ENCODE measurements around the gene TMEM40. TPM values are rescaled to one million over a fixed set of nuclear protein-coding genes. Genes with fewer than 3 reads are reported as not detected.

The TMEM40 gene
- polyA plus RNA-seq, 2 donors: 277 to 722 TPM

DNA sequence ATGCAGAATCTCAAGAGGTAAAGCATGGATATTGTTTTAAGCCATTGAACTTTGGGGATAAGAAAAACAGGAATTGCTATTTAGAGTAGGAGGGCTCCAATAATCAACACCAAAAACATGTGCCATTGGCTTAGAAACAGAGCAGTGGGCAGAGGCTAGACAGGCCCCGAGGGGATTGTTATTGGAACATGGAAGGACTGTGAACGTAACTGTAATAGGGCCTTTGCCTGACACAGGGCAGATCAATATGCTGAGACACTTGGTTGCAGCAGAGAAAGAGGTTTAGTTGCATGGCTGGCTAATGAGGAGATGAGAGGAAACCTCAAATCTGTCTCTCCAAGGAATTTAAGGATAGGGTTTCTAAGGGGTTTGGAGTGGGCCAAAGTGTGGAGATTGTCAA lies 58.3 kb downstream of the TMEM40 start:
- H3K27ac ChIP-seq (ENCODE audit: low read depth in 2 of 2, low read length in 1 of 2): peak overlapping the region in 1 of 2 donors; percentile 18
- no peaks in the 10 kb centered on the region for H3K36me3 ChIP-seq (ENCODE audit: control insufficient read depth in 2 of 2, insufficient read depth in 2 of 2, low read length in 1 of 2)
- H3K9me3 ChIP-seq (ENCODE audit: control insufficient read depth in 2 of 2, insufficient read depth in 1 of 2, low read depth in 1 of 2, low read length in 1 of 2): no peaks in the 10 kb centered on the region
- H3K27me3 ChIP-seq (ENCODE audit: control insufficient read depth in 1 of 2, insufficient read depth in 2 of 2, low read length in 2 of 2): no peaks in the 10 kb centered on the region
- 81 to 93% methylated on average over 2 of the region's 2 CpGs for WGBS, 2 donors
- H3K4me3 ChIP-seq (ENCODE audit: low read depth in 1 of 2, low read length in 2 of 2): no peak overlapping the region
- H3K4me1 ChIP-seq (ENCODE audit: control insufficient read depth in 2 of 2, insufficient read depth in 2 of 2, low read length in 1 of 2): no peaks in the 10 kb centered on the region

GRCh38 chr3:12695916-12696315 lies 63.1 kb downstream of the TMEM40 start:
- no peak overlapping the region for H3K4me3 ChIP-seq (ENCODE audit: low read depth in 1 of 2, low read length in 2 of 2)
- no peaks in the 10 kb centered on the region for H3K27me3 ChIP-seq (ENCODE audit: control insufficient read depth in 1 of 2, insufficient read depth in 2 of 2, low read length in 2 of 2)
- H3K9me3 ChIP-seq (ENCODE audit: control insufficient read depth in 2 of 2, insufficient read depth in 1 of 2, low read depth in 1 of 2, low read length in 1 of 2): no peaks in the 10 kb centered on the region
- H3K4me1 ChIP-seq (ENCODE audit: control insufficient read depth in 2 of 2, insufficient read depth in 2 of 2, low read length in 1 of 2): peaks cover 0 to 2% of the 10 kb centered on the region in 2 donors
- 83 to 89% methylated on average over 2 of the region's 2 CpGs for WGBS, 2 donors
- no peak overlapping the region for H3K27ac ChIP-seq (ENCODE audit: low read depth in 2 of 2, low read length in 1 of 2)
- H3K36me3 ChIP-seq (ENCODE audit: control insufficient read depth in 2 of 2, insufficient read depth in 2 of 2, low read length in 1 of 2): no peaks in the 10 kb centered on the region

GRCh38 chr3:12695112-12695511 lies 63.9 kb downstream of the TMEM40 start:
- WGBS, 2 donors: 72 to 82% methylated on average over 3 of the region's 3 CpGs
- Histone ChIP-seq H3K27me3 (ENCODE audit: control insufficient read depth in 1 of 2, insufficient read depth in 2 of 2, low read length in 2 of 2) (no peaks in the 10 kb centered on the region), H3K9me3 (ENCODE audit: control insufficient read depth in 2 of 2, insufficient read depth in 1 of 2, low read depth in 1 of 2, low read length in 1 of 2) (no peaks in the 10 kb centered on the region), H3K36me3 (ENCODE audit: control insufficient read depth in 2 of 2, insufficient read depth in 2 of 2, low read length in 1 of 2) (no peaks in the 10 kb centered on the region), H3K4me3 (ENCODE audit: low read depth in 1 of 2, low read length in 2 of 2) (no peak overlapping the region), H3K4me1 (ENCODE audit: control insufficient read depth in 2 of 2, insufficient read depth in 2 of 2, low read length in 1 of 2) (peaks cover 0 to 2% of the 10 kb centered on the region in 2 donors), H3K27ac (ENCODE audit: low read depth in 2 of 2, low read length in 1 of 2) (peak overlapping the region; percentile 69 to 82)

GRCh38 chr3:12692444-12692843 lies 66.6 kb downstream of the TMEM40 start:
- WGBS, 2 donors: 89 to 94% methylated on average over 8 of the region's 8 CpGs

DNA sequence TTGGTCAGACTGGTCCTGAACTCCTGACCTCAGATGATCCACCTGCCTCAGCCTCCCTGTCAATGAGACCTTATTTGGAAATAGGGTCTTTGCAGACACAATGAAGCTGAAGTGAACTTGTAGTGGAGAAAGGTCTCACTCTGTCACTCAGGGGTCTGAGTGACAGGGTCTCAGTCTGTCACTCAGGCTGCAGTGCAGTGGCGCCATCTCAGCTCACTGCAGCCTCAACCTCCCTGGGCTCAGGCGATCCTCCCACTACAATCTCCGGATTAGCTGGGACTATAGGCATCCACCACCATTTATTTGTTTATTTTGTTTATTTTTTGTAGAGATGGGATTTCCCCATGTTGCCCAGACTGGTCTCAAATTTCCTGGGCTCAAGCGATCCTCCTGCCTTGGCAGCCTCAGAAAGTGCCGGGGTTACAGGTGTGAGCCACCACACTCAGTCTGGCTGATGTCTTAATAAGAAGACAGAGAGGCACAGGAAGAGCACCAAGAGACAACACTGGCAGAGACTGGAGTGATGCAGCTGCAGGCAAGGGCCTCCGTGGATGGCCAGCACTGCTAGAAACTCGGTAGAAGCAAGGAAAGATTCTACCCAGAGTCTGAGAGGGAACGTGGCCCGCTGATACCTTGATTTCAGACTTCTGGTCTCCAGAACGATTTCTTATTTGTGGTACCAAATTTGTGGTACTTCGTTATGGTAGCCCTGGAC lies 68.9 kb downstream of the TMEM40 start:
- H3K4me3 ChIP-seq (ENCODE audit: low read depth in 1 of 2, low read length in 2 of 2): no peak overlapping the region
- no peaks in the 10 kb centered on the region for H3K36me3 ChIP-seq (ENCODE audit: control insufficient read depth in 2 of 2, insufficient read depth in 2 of 2, low read length in 1 of 2)
- no peaks in the 10 kb centered on the region for H3K9me3 ChIP-seq (ENCODE audit: control insufficient read depth in 2 of 2, insufficient read depth in 1 of 2, low read depth in 1 of 2, low read length in 1 of 2)
- H3K27ac ChIP-seq (ENCODE audit: low read depth in 2 of 2, low read length in 1 of 2): no peak overlapping the region
- H3K4me1 ChIP-seq (ENCODE audit: control insufficient read depth in 2 of 2, insufficient read depth in 2 of 2, low read length in 1 of 2): peaks cover 0 to 2% of the 10 kb centered on the region in 2 donors
- 78 to 80% methylated on average over 11 of the region's 11 CpGs for WGBS, 2 donors
- H3K27me3 ChIP-seq (ENCODE audit: control insufficient read depth in 1 of 2, insufficient read depth in 2 of 2, low read length in 2 of 2): no peaks in the 10 kb centered on the region

More at GRCh38 chr3:12692444-12692843, 66.6 kb downstream of the TMEM40 start:
- H3K4me1 ChIP-seq (ENCODE audit: control insufficient read depth in 2 of 2, insufficient read depth in 2 of 2, low read length in 1 of 2): peaks cover 0 to 2% of the 10 kb centered on the region in 2 donors
- no peak overlapping the region for H3K4me3 ChIP-seq (ENCODE audit: low read depth in 1 of 2, low read length in 2 of 2)
- H3K27me3 ChIP-seq (ENCODE audit: control insufficient read depth in 1 of 2, insufficient read depth in 2 of 2, low read length in 2 of 2): no peaks in the 10 kb centered on the region
- peak overlapping the region in 1 of 2 donors; percentile 26 for H3K27ac ChIP-seq (ENCODE audit: low read depth in 2 of 2, low read length in 1 of 2)
- H3K9me3 ChIP-seq (ENCODE audit: control insufficient read depth in 2 of 2, insufficient read depth in 1 of 2, low read depth in 1 of 2, low read length in 1 of 2): no peaks in the 10 kb centered on the region
- no peaks in the 10 kb centered on the region for H3K36me3 ChIP-seq (ENCODE audit: control insufficient read depth in 2 of 2, insufficient read depth in 2 of 2, low read length in 1 of 2)

- H3K4me1 ChIP-seq (ENCODE audit: control insufficient read depth in 2 of 2, insufficient read depth in 2 of 2, low read length in 1 of 2): no peaks in the 10 kb centered on the region
- H3K36me3 ChIP-seq (ENCODE audit: control insufficient read depth in 2 of 2, insufficient read depth in 2 of 2, low read length in 1 of 2): no peaks in the 10 kb centered on the region
- no peaks in the 10 kb centered on the region for H3K27me3 ChIP-seq (ENCODE audit: control insufficient read depth in 1 of 2, insufficient read depth in 2 of 2, low read length in 2 of 2)
- no peak overlapping the region for H3K27ac ChIP-seq (ENCODE audit: low read depth in 2 of 2, low read length in 1 of 2)
- 55 to 86% methylated on average over 4 of the region's 4 CpGs for WGBS, 2 donors
- H3K4me3 ChIP-seq (ENCODE audit: low read depth in 1 of 2, low read length in 2 of 2): no peak overlapping the region
- H3K9me3 ChIP-seq (ENCODE audit: control insufficient read depth in 2 of 2, insufficient read depth in 1 of 2, low read depth in 1 of 2, low read length in 1 of 2): no peaks in the 10 kb centered on the region
These were observed 71.1 kb downstream of the TMEM40 start for GRCh38 chr3:12687948-12688347.

DNA sequence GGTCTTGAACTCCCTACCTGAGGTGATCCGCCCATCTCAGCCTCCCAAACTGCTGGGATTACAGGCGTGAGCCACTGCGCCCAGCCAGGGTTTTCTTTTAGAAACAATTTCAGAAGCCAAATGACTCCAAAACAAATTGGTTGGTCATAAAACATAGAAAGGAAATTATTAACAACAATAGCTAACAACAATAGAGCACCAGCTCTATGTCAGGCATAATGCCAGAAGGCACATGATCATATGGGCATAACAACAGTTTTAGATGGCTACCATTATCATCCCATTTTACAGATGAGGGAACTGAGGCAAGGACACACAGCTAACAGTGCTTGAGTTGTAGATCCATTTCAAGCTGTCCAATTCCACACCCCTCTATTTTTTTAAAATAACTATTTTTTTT lies 73.0 kb downstream of the TMEM40 start:
- H3K27me3 ChIP-seq (ENCODE audit: control insufficient read depth in 1 of 2, insufficient read depth in 2 of 2, low read length in 2 of 2): no peaks in the 10 kb centered on the region
- no peaks in the 10 kb centered on the region for H3K9me3 ChIP-seq (ENCODE audit: control insufficient read depth in 2 of 2, insufficient read depth in 1 of 2, low read depth in 1 of 2, low read length in 1 of 2)
- WGBS, 2 donors: 79% methylated on average over 3 of the region's 3 CpGs
- no peaks in the 10 kb centered on the region for H3K4me1 ChIP-seq (ENCODE audit: control insufficient read depth in 2 of 2, insufficient read depth in 2 of 2, low read length in 1 of 2)
- no peaks in the 10 kb centered on the region for H3K36me3 ChIP-seq (ENCODE audit: control insufficient read depth in 2 of 2, insufficient read depth in 2 of 2, low read length in 1 of 2)
- H3K27ac ChIP-seq (ENCODE audit: low read depth in 2 of 2, low read length in 1 of 2): no peak overlapping the region
- no peak overlapping the region for H3K4me3 ChIP-seq (ENCODE audit: low read depth in 1 of 2, low read length in 2 of 2)

Other genes with a start within 250 kb of the TMEM40 start
- gene MKRN2OS, start 213.8 kb downstream of the TMEM40 start, polyA plus RNA-seq: 1 to 10 TPM; 6.0 to 9.0 TPM
- gene MKRN2, start 202.2 kb downstream of the TMEM40 start, polyA plus RNA-seq: 10 to 100 TPM; 17.1 to 17.6 TPM
- gene RAF1, start 95.1 kb downstream of the TMEM40 start, polyA plus RNA-seq: 10 to 100 TPM; 52.3 to 65.3 TPM
- 1 to 10 TPM in 1 of 2 donors, under 1 TPM in 1; 0.84 to 1.2 TPM for gene CAND2, start 37.4 kb upstream of the TMEM40 start, polyA plus RNA-seq
- gene RPL32, start 82.3 kb upstream of the TMEM40 start, polyA plus RNA-seq: 1,000 to 10,000 TPM; 2,267 to 2,386 TPM

Data from esophagus (tissue), 2 donors.